Measurements from ENCODE around the gene CRTAC1.

Gene CRTAC1

DNA sequence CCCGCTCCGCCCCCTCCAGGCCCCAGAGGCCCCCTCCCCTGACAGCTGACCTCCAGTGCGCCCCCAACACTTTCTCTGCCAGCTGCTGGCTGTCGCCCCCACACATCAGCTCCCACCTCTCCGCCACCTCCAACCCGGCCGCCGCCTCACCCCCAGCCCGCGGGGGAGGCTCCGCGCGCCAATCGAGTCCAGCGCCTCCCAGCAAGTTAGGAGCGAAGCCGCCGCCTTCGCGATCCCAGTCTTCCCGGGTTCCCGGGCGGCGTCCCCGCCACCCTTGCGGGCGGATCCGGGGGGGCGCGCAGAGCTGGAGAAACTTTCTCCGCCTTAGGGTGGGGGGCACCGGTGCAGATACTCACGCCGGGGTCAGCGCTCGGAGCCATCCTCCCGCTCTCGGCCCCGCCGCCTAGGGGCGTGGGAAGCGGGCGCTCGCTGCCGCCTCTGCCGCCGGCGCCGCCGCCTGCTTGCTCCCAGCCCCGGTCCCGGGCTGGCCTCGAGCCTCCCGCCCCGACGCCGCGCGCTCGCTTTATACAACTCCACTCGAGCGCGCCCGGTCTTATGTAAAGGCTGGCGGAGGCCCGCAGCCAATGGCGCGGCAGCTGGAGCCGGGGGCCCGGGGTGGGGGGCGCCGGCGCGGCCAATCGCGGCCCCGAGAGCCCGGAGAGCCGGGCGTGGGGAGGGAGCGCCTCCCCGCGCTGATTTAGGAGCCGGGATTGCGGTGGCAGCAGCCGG is at the start of gene CRTAC1:
CRTAC1 (minus strand) TSS at position 529 of the 729 bp plus-strand sequence; CDS start at position 380, 149 bp downstream.
- peak; percentile 84 for DNase-seq

GRCh38 chr10:98078774-98079173 is 48.4 kb upstream of the CRTAC1 start:
- DNase-seq, result no peak

- DNase-seq, result no peak
Observed at GRCh38 chr10:98077223-98077622, 46.8 kb upstream of the CRTAC1 start.

- DNase-seq, result no peak
Observed at GRCh38 chr10:98076086-98076485, 45.7 kb upstream of the CRTAC1 start.

DNA sequence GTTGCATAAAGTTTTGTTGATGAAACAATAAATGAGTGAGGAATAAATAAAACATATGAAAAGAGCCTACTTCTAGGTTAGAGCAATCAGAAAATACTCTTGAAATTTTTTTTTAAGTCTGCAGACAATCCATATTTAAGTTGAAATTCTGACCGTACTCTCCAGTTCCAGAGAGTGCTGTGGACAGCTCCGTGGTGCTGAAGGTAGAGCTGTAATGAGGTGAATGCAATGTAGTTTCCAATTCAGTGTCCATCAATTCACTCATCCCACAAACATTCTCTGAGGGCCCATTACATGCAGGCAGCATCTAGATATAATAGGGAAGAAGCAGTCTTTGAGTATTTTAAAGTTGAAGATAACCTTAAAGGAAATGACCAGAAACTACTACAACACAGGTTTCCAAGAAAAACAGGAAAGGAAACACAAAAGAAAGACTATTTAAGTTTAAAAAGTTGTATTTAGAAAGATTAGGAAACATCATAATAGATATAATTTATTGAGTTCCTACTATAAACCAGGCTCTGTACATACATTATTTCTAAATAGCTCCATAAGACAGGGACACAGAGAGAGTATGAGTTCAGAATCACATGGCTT is 44.0 kb upstream of the CRTAC1 start:
- no peak for DNase-seq

DNA sequence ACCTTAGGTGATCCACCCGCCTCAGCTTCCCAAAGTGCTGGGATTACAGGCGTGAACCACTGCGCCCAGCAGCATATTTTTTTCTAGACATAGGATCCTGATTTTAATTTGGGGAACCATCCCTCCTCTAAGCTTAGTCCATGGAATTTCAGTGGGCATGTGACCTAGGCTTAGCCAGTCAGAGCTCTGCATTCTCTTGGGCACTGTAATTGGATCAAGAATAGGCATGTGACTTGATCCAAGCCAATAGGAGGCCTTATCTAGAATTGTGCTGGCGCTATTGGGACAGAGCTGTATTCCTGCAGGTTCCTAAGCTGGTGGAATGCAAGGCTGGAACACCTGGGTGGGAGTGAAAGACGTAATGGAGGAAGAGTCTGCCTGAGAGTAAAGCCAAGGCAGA is 36.7 kb upstream of the CRTAC1 start:
- DNase-seq, result no peak

DNA sequence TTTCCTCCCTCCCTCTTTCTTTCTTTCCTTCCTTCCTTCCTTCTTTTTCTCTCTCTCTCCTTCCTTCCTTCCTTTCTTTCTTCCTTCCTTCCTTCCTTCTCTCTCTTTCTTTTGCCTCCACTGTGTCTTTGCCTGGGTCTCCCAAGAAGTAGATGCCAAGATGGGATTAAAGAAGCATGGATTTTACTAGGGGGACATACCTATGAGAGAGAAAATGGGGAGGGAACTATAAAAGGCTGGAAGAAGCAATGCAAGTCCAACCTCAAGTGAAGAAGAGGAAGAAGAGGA is 33.3 kb upstream of the CRTAC1 start:
- DNase-seq, result no peak

GRCh38 chr10:98062424-98062823 is 32.0 kb upstream of the CRTAC1 start:
- DNase-seq, result no peak

DNA sequence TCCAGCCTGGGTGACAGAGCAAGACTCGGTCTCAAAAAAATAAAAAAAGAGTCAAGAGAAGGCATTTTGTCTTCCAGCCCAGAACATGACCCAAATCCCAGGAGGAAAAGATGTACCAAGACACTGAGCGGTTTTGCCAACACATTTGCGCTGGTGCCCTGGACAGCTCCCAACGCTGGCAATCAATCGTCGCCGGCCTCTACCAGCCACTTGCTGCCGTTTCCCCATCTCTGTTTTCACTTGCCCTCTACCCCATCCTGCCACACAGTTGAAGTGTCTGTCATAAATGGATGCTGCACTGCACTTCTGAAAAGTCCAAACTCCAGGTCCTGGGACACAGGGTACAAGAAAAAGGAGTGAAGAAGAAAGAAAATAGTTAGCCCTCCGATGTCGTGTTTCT is 29.7 kb upstream of the CRTAC1 start:
- no peak for DNase-seq

GRCh38 chr10:98058295-98058694 is 27.9 kb upstream of the CRTAC1 start:
- DNase-seq, result no peak

DNA sequence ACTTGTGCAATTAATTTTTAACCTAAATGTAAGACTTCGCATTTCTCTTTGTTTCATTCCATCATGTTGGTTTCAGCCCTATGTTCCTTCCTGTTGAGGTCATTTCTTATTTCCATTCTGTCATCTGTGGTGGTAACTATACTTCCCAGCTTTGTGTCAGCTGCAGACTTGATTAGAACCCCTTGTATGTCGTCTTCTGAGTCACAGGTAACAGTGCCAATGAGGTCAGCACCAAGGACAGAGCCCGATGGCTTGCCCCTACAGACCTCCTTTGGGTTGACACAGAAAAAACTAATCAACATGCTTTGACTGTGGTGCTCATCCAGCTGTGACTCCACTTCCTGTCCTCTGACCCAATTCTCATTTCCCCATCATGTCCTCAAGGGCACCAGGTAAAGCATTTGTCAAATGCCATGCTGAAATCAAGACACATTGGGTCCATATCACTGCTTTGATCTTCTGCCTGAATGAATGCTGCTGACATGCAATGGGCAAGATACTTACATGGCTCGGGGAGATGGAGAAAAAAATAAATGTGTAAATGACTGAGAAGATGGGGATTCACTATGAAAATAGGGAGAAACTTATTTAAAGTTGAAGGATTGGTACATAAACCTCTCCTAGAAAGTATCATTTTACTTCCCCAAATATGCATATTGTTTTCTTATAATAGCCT is 25.6 kb upstream of the CRTAC1 start:
- no peak for DNase-seq

GRCh38 chr10:98047009-98047741 is 16.8 kb upstream of the CRTAC1 start:
- peak; percentile 56 for DNase-seq

GRCh38 chr10:98045785-98046389 is 15.5 kb upstream of the CRTAC1 start:
- DNase-seq, result peak; percentile 54

DNA sequence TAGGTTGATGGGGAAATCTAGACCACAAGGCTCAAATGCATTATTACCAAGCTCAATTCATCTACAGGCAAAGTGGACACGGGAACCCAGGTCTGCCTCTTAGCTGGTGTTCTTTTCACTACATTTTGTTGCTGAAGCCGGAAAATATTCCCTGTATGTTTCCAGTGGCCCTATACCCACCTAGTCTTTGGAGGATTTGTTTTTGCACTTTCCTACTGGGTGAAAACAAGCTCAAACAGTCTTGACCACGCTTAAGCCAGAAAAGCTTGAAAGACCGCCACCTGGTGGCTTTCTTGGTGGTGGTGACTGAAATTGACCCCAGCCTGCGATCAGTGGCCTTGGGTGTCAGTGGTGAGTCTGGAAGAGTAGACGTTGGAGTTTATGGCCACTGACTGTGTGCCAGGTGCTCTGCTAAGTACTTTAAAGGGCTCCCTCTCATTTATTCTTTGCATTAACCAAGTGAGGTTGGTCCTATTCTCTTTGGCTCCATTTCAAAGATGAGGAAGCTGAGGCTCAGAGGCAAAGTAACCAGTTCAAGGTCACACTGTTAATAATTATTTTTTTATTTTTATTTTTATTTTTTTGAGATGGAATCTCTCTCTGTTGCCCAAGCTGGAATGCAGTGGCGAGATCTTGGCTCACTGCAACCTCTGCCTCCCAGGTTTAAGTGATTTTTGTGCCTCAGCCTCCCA is 11.1 kb upstream of the CRTAC1 start:
- DNase-seq, result peak; percentile 81

DNA sequence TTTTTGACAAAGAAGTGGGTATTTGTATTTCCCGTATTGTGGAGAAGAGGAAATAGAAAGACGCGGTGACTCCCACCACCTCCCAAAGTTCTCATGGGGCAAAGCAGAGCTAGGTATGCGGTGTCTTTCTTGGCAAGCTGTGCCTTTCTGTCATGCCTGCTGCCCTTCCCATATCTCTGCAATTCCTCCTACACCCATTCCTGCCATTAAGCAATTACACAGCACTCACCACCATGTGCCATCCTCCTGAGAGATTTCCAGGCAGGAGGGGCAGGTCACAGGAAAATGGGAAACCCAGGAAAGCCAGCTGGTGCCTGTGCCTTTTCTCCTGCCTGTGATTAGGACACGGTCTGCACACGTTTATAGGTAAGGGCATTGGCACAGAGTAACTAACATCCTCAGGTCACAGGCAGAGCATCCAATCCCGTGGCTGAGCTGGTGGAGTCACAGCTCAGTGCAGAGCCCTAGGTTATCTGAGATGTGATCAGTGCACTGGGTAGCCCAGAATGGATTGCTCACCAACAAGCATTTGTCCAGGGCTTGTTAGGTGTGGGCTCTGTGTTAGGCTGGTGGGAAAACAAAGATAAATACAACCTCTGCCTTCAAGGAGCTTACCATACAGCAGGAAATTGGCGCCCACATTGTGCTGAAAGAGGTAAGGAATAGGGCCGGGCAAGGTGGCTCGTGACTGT is 9.4 kb upstream of the CRTAC1 start:
- no peak for DNase-seq

- DNase-seq, result no peak
Observed at GRCh38 chr10:98038288-98038687, 7.9 kb upstream of the CRTAC1 start.

DNA sequence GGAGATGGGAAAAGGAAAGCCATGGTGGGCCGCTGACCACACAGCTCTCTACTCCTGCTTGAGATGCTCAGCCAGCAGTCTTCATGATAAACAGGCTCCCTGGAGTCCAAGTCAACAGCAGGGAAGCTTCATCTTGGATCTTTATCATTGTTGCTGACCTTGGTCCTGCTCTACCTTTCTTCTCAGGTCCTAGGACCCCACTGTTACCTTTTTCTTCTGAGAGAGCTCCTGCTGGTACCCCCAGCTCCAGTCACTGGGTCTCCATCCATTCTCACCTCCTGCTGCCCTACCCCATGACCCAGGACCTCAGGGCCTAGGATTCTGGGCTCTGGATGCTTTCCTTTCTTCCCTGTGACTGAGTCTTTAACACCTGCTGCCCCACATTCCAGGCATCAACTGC is 5.2 kb upstream of the CRTAC1 start:
- no peak for DNase-seq

GRCh38 chr10:98033515-98033914 is 3.1 kb upstream of the CRTAC1 start:
- DNase-seq, result no peak

DNA sequence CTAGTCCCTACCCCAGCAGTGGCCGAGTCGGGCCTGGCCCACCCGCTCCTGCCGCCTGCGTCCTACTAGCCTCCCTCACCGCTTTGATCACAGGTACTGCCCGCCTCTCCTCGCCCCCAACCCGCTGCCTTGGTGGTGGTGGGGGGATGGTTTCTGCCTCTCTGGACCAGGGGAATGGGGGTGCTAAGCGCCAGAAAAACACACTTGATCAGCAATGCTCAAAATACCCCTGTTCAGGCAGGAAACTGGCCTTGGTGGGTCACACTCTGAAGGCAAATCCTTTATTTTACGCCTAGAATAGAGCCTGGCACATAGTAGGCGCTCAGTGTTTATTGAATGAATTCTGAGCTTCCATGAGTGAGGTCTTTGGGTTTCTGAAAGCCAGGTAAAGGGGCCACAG is 1.0 kb upstream of the CRTAC1 start:
- DNase-seq, result no peak

DNA sequence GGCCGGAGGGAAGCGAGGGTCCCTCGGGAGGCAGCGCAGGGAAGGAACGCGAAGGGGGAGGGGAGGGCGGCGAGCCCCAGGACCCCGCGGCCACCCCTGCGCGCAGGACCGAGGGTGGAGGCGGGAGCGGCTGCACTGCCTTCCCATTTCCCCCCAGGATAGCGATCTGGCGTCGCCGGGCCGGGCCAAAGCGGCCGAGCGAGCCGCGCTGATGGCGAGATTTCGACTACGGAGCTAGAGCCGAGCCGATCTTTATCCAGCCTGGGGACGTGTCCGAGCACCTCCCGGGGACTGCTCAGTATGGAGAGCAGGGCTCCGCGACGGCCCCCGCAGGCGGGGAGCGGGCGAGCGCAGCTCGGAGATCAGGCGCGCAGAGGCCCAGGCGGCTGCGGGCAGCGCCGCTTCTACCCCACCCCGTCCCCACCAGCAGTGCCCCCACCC is 590 bp upstream of the CRTAC1 start:
- DNase-seq, result no peak

GRCh38 chr10:98029149-98030092 is 1.0 kb downstream of the CRTAC1 start:
- DNase-seq, result no peak

Measured in midbrain (tissue), 1 donor.